Eye (tissue), 1 donor: ENCODE measurements around the gene SP6.
A peak's percentile ranks its signal among the peaks of the same experiment; 100 is the strongest.

Experiments used
- DNase-seq: peaks from one replicate; pipeline ENCODE4 v3.0.0-alpha.2; 2015

SP6 gene

GRCh38 chr17:47853616-47854015, 2.7 kb upstream of the SP6 start:
- no peak for DNase-seq

- peak; percentile 76 for DNase-seq
Observed at GRCh38 chr17:47852113-47852949, 1.4 kb upstream of the SP6 start.

- DNase-seq = no peak
Observed at GRCh38 chr17:47851764-47852112, 775 bp upstream of the SP6 start.

- no peak for DNase-seq
Observed at GRCh38 chr17:47850373-47850691, 631 bp downstream of the SP6 start.

- no peak for DNase-seq
Observed at GRCh38 chr17:47848198-47848513, 2.8 kb downstream of the SP6 start.

- no peak for DNase-seq
Observed at GRCh38 chr17:47847341-47848197, 3.4 kb downstream of the SP6 start.

- no peak for DNase-seq
Observed at GRCh38 chr17:47846716-47847340, 4.1 kb downstream of the SP6 start.

- DNase-seq = no peak
Observed at GRCh38 chr17:47845716-47846075, 5.3 kb downstream of the SP6 start.

- DNase-seq = no peak
Observed at GRCh38 chr17:47844814-47845715, 5.9 kb downstream of the SP6 start.

- no peak for DNase-seq
Observed at GRCh38 chr17:47844227-47844626, 6.7 kb downstream of the SP6 start.

GRCh38 chr17:47843391-47843730, 7.6 kb downstream of the SP6 start:
- no peak for DNase-seq

GRCh38 chr17:47841488-47842291, 9.3 kb downstream of the SP6 start:
- no peak for DNase-seq

GRCh38 chr17:47840742-47841487, 10.0 kb downstream of the SP6 start, which contains the start of gene SCRN2:
Gene SCRN2, minus strand, starts transcription at chr17:47841273. Its CDS starts 430 bp downstream, at chr17:47840843.
- peak; percentile 96 for DNase-seq

- no peak for DNase-seq
Observed at GRCh38 chr17:47840001-47840741, 10.8 kb downstream of the SP6 start.

GRCh38 chr17:47839071-47839470, 11.9 kb downstream of the SP6 start:
- no peak for DNase-seq

GRCh38 chr17:47838636-47839035, 12.3 kb downstream of the SP6 start:
- no peak for DNase-seq

- no peak for DNase-seq
Observed at GRCh38 chr17:47837401-47838039, 13.4 kb downstream of the SP6 start.

- no peak for DNase-seq
Observed at GRCh38 chr17:47836601-47837000, 14.4 kb downstream of the SP6 start.

- no peak for DNase-seq
Observed at GRCh38 chr17:47834756-47835155, 16.2 kb downstream of the SP6 start.

- no peak for DNase-seq
Observed at GRCh38 chr17:47831934-47832327, 19.0 kb downstream of the SP6 start.
